A673 (cell line): ENCODE results near the gene HTN3. TPM values are rescaled to one million over a fixed set of nuclear protein-coding genes. Genes with fewer than 3 reads are reported as not detected.

Source experiments
- BruUV-seq: library from RNA; stranded (reverse); fragments of 400-500 nt; replicated peaks from 2 replicates; lab custom pipeline; 2021; lab: Mats Ljungman, UMichigan
- CTCF ChIA-PET: fragments of 300-600 bp; sonication (Branson Sonifier 250); formaldehyde crosslinking; loops from one replicate; lab custom pipeline; 2022; ENCODE audit warnings: antibody characterized with exemption; lab: Charles Lee
- POLR2A ChIA-PET: fragments of 300-600 bp; sonication (Branson Sonifier 250); formaldehyde crosslinking; loops from one replicate; lab custom pipeline; 2022; ENCODE audit warnings: antibody characterized with exemption; ENCODE audit not compliant: low non-redundant PET; lab: Charles Lee
- DNase-seq: peaks from one replicate; pipeline ENCODE4 v3.0.0-alpha.2; 2015; ENCODE audit warnings: low spot score
- H3K27ac ChIP-seq: fragments of 200-600 bp; sonication (generic); 2 replicates; pipeline ENCODE4 v1.5.1; 2016; ENCODE audit warnings: mixed run types, low read depth, mild to moderate bottlenecking, mixed read lengths, antibody characterized with exemption, low read length; ENCODE audit not compliant: poor library complexity, severe bottlenecking
- H3K27me3 ChIP-seq: fragments of 200-600 bp; sonication (generic); replicated peaks from 2 replicates; pipeline ENCODE4 v1.6.1; 2017; ENCODE audit warnings: mixed run types, low read depth, mild to moderate bottlenecking, mixed read lengths, antibody characterized with exemption, low read length; ENCODE audit not compliant: insufficient read depth, poor library complexity
- H3K36me3 ChIP-seq: fragments of 200-600 bp; sonication (generic); 2 replicates; pipeline ENCODE4 v1.6.1; 2016; ENCODE audit warnings: mixed run types, mild to moderate bottlenecking, mixed read lengths, antibody characterized with exemption, low read length; ENCODE audit not compliant: insufficient read depth, poor library complexity, severe bottlenecking
- H3K4me1 ChIP-seq: fragments of 200-600 bp; sonication (generic); 2 replicates; pipeline ENCODE4 v1.6.1; 2017; ENCODE audit warnings: mixed run types, mild to moderate bottlenecking, mixed read lengths, antibody characterized with exemption, low read length; ENCODE audit not compliant: insufficient read depth, poor library complexity, severe bottlenecking
- H3K4me3 ChIP-seq: fragments of 200-600 bp; sonication (generic); 2 replicates; pipeline ENCODE4 v1.5.1; 2016; ENCODE audit warnings: low read depth, mixed run types, mild to moderate bottlenecking, mixed read lengths, low read length; ENCODE audit not compliant: poor library complexity, severe bottlenecking
- H3K9me3 ChIP-seq: fragments of 200-600 bp; sonication (generic); 2 replicates; pipeline ENCODE4 v1.6.1; 2016; ENCODE audit warnings: mixed run types, low read depth, mild to moderate bottlenecking, mixed read lengths, antibody characterized with exemption, low read length; ENCODE audit not compliant: poor library complexity, severe bottlenecking
- CTCF ChIP-seq: fragments of 300-800, 200-600 bp; sonication (generic); conservative IDR thresholded peaks from 2 replicates; pipeline ENCODE4 v1.5.1; 2017; ENCODE audit warnings: low read depth, mild to moderate bottlenecking, antibody characterized with exemption, low read length, moderate library complexity, mixed read lengths
- EZH2 ChIP-seq: fragments of 200-600 bp; sonication (generic); IDR thresholded peaks from 2 replicates; pipeline ENCODE4 v1.6.1; 2017; ENCODE audit warnings: borderline replicate concordance, low read depth, mild to moderate bottlenecking, mixed read lengths, antibody characterized with exemption, low read length; ENCODE audit not compliant: poor library complexity, severe bottlenecking
- intact Hi-C: fragments of 100-400 bp; cut with micrococcal nuclease; formaldehyde crosslinking; loops from one replicate; pipeline ENCODE4 v1.10.0; 2022; ENCODE audit not compliant: unreplicated experiment
- total RNA-seq: library from RNA; stranded (reverse); gene quantifications from 2 replicates; pipeline ENCODE4 v1.2.3, GENCODE V29; 2021

Gene HTN3
- total RNA-seq, 1 experiment from 2014 or later: not detected

GRCh38 chr4:70059149-70059548, 30.9 kb downstream of the HTN3 start:
- CTCF ChIA-PET: no interaction called here
- Histone ChIP-seq H3K27me3 (no peaks in the 10 kb centered on the region), H3K36me3 (no peaks in the 10 kb centered on the region), H3K4me3 (no peak overlapping the region), H3K4me1 (no peaks in the 10 kb centered on the region), H3K27ac (no peak overlapping the region), H3K9me3 (no peaks in the 10 kb centered on the region)
- no TSS peak for BruUV-seq
- DNase-seq: no peak
- intact Hi-C loops: no loop called here
- TF ChIP-seq EZH2 (no peak), CTCF (no peak)
- POLR2A ChIA-PET: no interaction called here

GRCh38 chr4:70062000-70062399, 33.7 kb downstream of the HTN3 start:
- Histone ChIP-seq H3K4me3 (no peak overlapping the region), H3K9me3 (no peaks in the 10 kb centered on the region), H3K36me3 (no peaks in the 10 kb centered on the region), H3K4me1 (no peaks in the 10 kb centered on the region), H3K27me3 (no peaks in the 10 kb centered on the region), H3K27ac (no peak overlapping the region)
- ChIA-PET POLR2A (no interaction called here), CTCF (no interaction called here)
- intact Hi-C loops: no loop called here
- BruUV-seq: no TSS peak
- no peak for DNase-seq
- TF ChIP-seq EZH2 (no peak), CTCF (no peak)

- H3K4me3 ChIP-seq: no peak overlapping the region
- ChIA-PET CTCF (no interaction called here), POLR2A (no interaction called here)
- no peak overlapping the region for H3K27ac ChIP-seq
- TF ChIP-seq CTCF: no peak
- TF ChIP-seq EZH2: no peak
- no peaks in the 10 kb centered on the region for H3K36me3 ChIP-seq
- no peaks in the 10 kb centered on the region for H3K27me3 ChIP-seq
- no peaks in the 10 kb centered on the region for H3K9me3 ChIP-seq
- no peak for DNase-seq
- intact Hi-C loops: no loop called here
- no TSS peak for BruUV-seq
- no peaks in the 10 kb centered on the region for H3K4me1 ChIP-seq
These were observed 51.9 kb downstream of the HTN3 start for GRCh38 chr4:70080205-70080604.

Other genes with a start within 250 kb of the HTN3 start
- gene SULT1E1, start 168.3 kb upstream of the HTN3 start, total RNA-seq: 13.4 and 16.0 TPM in 2 replicates
- gene CSN1S1, start 97.4 kb upstream of the HTN3 start, total RNA-seq: not detected in 2 replicates
- not detected in 2 replicates for gene CSN2, start 62.7 kb upstream of the HTN3 start, total RNA-seq
- not detected in 2 replicates for gene STATH, start 32.5 kb upstream of the HTN3 start, total RNA-seq
- not detected in 2 replicates for gene HTN1, start 22.0 kb downstream of the HTN3 start, total RNA-seq
- not detected in 2 replicates for gene PRR27, start 125.8 kb downstream of the HTN3 start, total RNA-seq
- not detected in 2 replicates for gene ODAM, start 167.3 kb downstream of the HTN3 start, total RNA-seq
- not detected in 2 replicates for gene FDCSP, start 197.7 kb downstream of the HTN3 start, total RNA-seq
- gene CSN3, start 214.1 kb downstream of the HTN3 start, total RNA-seq: not detected in 2 replicates